Mammary epithelial cell (primary cell): Measurements from ENCODE around the gene STON2.

Source experiments
- CTCF ChIP-seq, 2 donors: IDR thresholded peaks in 1 of 2; conservative IDR thresholded peaks in 1 of 2; 2 replicates each; pipeline ENCODE4 v1.5.1; 2011 to 2012; ENCODE audit warnings: inconsistent platforms in 2 of 2, low read length in 2 of 2, mild to moderate bottlenecking in 2 of 2, control low read depth in 1 of 2, low read depth in 1 of 2; ENCODE audit not compliant: insufficient read depth in 1 of 2; ENCODE audit errors: extremely low read depth in 1 of 2
- EZH2 ChIP-seq: IDR thresholded peaks from 2 replicates; pipeline ENCODE4 v1.6.1; 2012; ENCODE audit warnings: low read length, inconsistent platforms, borderline replicate concordance

GRCh38 chr14:81323093-81323492, 77.0 kb downstream of the STON2 start:
- TF ChIP-seq CTCF (conservative IDR thresholded peaks at IDR 0.05 in 1 of 2, IDR thresholded peaks at IDR 0.05 in 1 of 2; ENCODE audit: extremely low read depth in 1 of 2, insufficient read depth in 1 of 2, low read depth in 1 of 2, low read length in 2 of 2) (no peak), EZH2 (no peak)
